HepG2 (cell line): Measurements from ENCODE around the gene IL1RAPL1. TPM values are rescaled to one million over a fixed set of nuclear protein-coding genes. Genes with fewer than 3 reads are reported as not detected.

Source experiments
- ATAC-seq: fragments of 200-7000 bp; cut with Tn5 transposase; 3 replicates; pipeline ENCODE4 v1.9.1; 2020; ENCODE audit warnings: mild to moderate bottlenecking, moderate library complexity
- BruUV-seq: library from RNA; stranded (reverse); fragments of 400-500 nt; replicated peaks from 2 replicates; lab custom pipeline; 2021; lab: Mats Ljungman, UMichigan
- CTCF ChIA-PET: fragments of 300-600 bp; formaldehyde crosslinking; extraction: SDS; loops from one replicate; lab custom pipeline; 2021; ENCODE audit warnings: low total read pairs, inconsistent platforms, low intra/inter-chr PET ratio; lab: Yijun Ruan, JAX
- POLR2A ChIA-PET: fragments of 350-600 bp; sonication (Branson Sonifier 250); formaldehyde crosslinking; loops from one replicate; lab custom pipeline; 2020; ENCODE audit warnings: antibody characterized with exemption, inconsistent platforms; lab: Yijun Ruan, JAX
- DNase-seq: peaks from one replicate; pipeline ENCODE4 v3.0.0-alpha.2; 2015; ENCODE audit warnings: low spot score
- FAIRE-seq: peaks from 3 replicates; lab custom pipeline; 2011; peaks lifted over from hg19 to GRCh38; lab: Jason Lieb, UNC
- H2AFZ ChIP-seq: one replicate; pipeline ENCODE4 v1.6.1; 2011; ENCODE audit warnings: low read length, inconsistent platforms
- H3K27ac ChIP-seq: fragments of 300-600 bp; 3 replicates; pipeline ENCODE4 v1.8.0; 2011; ENCODE audit warnings: mixed run types, mild to moderate bottlenecking, mixed read lengths, low read length, inconsistent platforms; ENCODE audit not compliant: insufficient read depth; ENCODE audit errors: extremely low read length
- H3K27me3 ChIP-seq, 2 experiments: fragments of 200-600 bp in 1 of 2; 2 replicates in 1 of 2; 3 replicates in 1 of 2; pipeline versions ENCODE4 v1.6.0 to v1.8.0; 2011; ENCODE audit warnings: low read length in 2 of 2, mild to moderate bottlenecking in 2 of 2, moderate library complexity in 2 of 2, inconsistent platforms in 1 of 2; ENCODE audit not compliant: insufficient read depth in 2 of 2, control insufficient read depth in 1 of 2
- H3K36me3 ChIP-seq, 2 experiments: fragments of 200-600 bp in 1 of 2; replicated peaks in 1 of 2; 2 replicates in 1 of 2; 3 replicates in 1 of 2; pipeline versions ENCODE4 v1.5.1 to v1.8.0; 2011; ENCODE audit warnings: low read length in 2 of 2, inconsistent platforms in 1 of 2; ENCODE audit not compliant: insufficient read depth in 2 of 2, control insufficient read depth in 1 of 2
- H3K4me1 ChIP-seq: 2 replicates; pipeline ENCODE4 v1.5.1; 2012; ENCODE audit warnings: low read length, inconsistent platforms; ENCODE audit not compliant: insufficient read depth
- H3K4me2 ChIP-seq: 2 replicates; pipeline ENCODE4 v1.6.0; 2011; ENCODE audit warnings: low read depth, low read length, inconsistent platforms
- H3K4me3 ChIP-seq, 3 experiments: fragments of 200-600 bp in 1 of 3; sonication (generic), shearing (Covaris generic) in 1 of 3; replicated peaks in 1 of 3; 2 replicates each; pipeline ENCODE4 v1.5.1; 2011 to 2016; ENCODE audit warnings: low read length in 3 of 3, inconsistent platforms in 2 of 3, low read depth in 2 of 3, mild to moderate bottlenecking in 2 of 3, control low read depth in 1 of 3, mixed read lengths in 1 of 3; ENCODE audit not compliant: insufficient read depth in 1 of 3
- H3K79me2 ChIP-seq: one replicate; pipeline ENCODE4 v1.6.1; 2011; ENCODE audit warnings: low read length, inconsistent platforms; ENCODE audit not compliant: insufficient read depth
- H3K9ac ChIP-seq: 2 replicates; pipeline ENCODE4 v1.6.0; 2011; ENCODE audit warnings: mild to moderate bottlenecking, low read depth, low read length, inconsistent platforms; ENCODE audit not compliant: insufficient read depth
- H3K9me3 ChIP-seq: 2 replicates; pipeline ENCODE4 v1.5.1; 2012; ENCODE audit warnings: mild to moderate bottlenecking, low read length
- H4K20me1 ChIP-seq: 2 replicates; pipeline ENCODE4 v1.6.0; 2011; ENCODE audit warnings: inconsistent platforms, mild to moderate bottlenecking, low read length, moderate library complexity; ENCODE audit not compliant: insufficient read depth
- CBFB ChIP-seq: sonication (generic); formaldehyde crosslinking; IDR thresholded peaks from 2 replicates; pipeline ENCODE4 v1.4.0; 2020; ENCODE audit warnings: missing genetic modification reagents
- DPF2 ChIP-seq: sonication (generic); formaldehyde crosslinking; IDR thresholded peaks from 2 replicates; pipeline ENCODE4 v1.4.0; 2020; ENCODE audit warnings: mild to moderate bottlenecking, low read depth, missing genetic modification reagents, borderline replicate concordance
- HOXD1 ChIP-seq: sonication (generic); formaldehyde crosslinking; IDR thresholded peaks from 2 replicates; pipeline ENCODE4 v1.5.0; 2020; ENCODE audit warnings: missing genetic modification reagents
- KDM6A ChIP-seq: IDR thresholded peaks from 2 replicates; pipeline ENCODE4 v1.6.1; 2016; ENCODE audit warnings: low read depth
- MAFK ChIP-seq, 2 experiments: IDR thresholded peaks in 1 of 2; conservative IDR thresholded peaks in 1 of 2; 2 replicates each; pipeline ENCODE4 v1.6.1; 2011; ENCODE audit warnings: improper control_type of control experiment in 2 of 2, low read length in 2 of 2
- MIER2 ChIP-seq: IDR thresholded peaks from 2 replicates; pipeline ENCODE4 v1.6.1; 2016; ENCODE audit warnings: missing biosample characterization, missing genetic modification reagents
- NFKBIZ ChIP-seq: IDR thresholded peaks from 2 replicates; pipeline ENCODE4 v1.6.1; 2018; ENCODE audit warnings: missing genetic modification reagents, missing compliant biosample characterization
- NONO ChIP-seq, 2 experiments: fragments of 450-650 bp in 1 of 2; sonication (generic) in 1 of 2; formaldehyde crosslinking in 1 of 2; IDR thresholded peaks in 1 of 2; conservative IDR thresholded peaks in 1 of 2; 2 replicates each; pipeline versions ENCODE4 v1.6.1 to v1.8.0; 2017 to 2022; ENCODE audit warnings: mild to moderate bottlenecking in 1 of 2, missing genetic modification reagents in 1 of 2, moderate library complexity in 1 of 2
- PPARG ChIP-seq: conservative IDR thresholded peaks from 2 replicates; pipeline ENCODE4 v1.6.1; 2016; ENCODE audit warnings: missing biosample characterization, missing genetic modification reagents
- RAD21 ChIP-seq: fragments of 450-650 bp; formaldehyde crosslinking; IDR thresholded peaks from 2 replicates; pipeline ENCODE4 v1.5.0; 2020; ENCODE audit warnings: mild to moderate bottlenecking
- ZFP36L2 ChIP-seq: sonication (generic); formaldehyde crosslinking; IDR thresholded peaks from 2 replicates; pipeline ENCODE4 v1.4.0; 2020; ENCODE audit warnings: missing genetic modification reagents
- ZNF224 ChIP-seq: sonication (generic); formaldehyde crosslinking; IDR thresholded peaks from 2 replicates; pipeline ENCODE4 v1.5.0; 2020; ENCODE audit warnings: mild to moderate bottlenecking, missing genetic modification reagents
- ZNF713 ChIP-seq: sonication (generic); formaldehyde crosslinking; IDR thresholded peaks from 2 replicates; pipeline ENCODE4 v1.4.0; 2020; ENCODE audit warnings: mild to moderate bottlenecking, missing genetic modification reagents
- ZSCAN12 ChIP-seq: sonication (generic); formaldehyde crosslinking; IDR thresholded peaks from 2 replicates; pipeline ENCODE4 v1.9.0; 2021; ENCODE audit warnings: mild to moderate bottlenecking, missing genetic modification reagents
- ZSCAN22 ChIP-seq: sonication (generic); formaldehyde crosslinking; IDR thresholded peaks from 2 replicates; pipeline ENCODE4 v1.4.0; 2020; ENCODE audit warnings: mild to moderate bottlenecking, missing genetic modification reagents
- WGBS: methylation state at CpG from one replicate; pipeline ENCODE4 v1.1.6; 2017; ENCODE audit warnings: low lambda C conversion rate; 5-methylcytosine and 5-hydroxymethylcytosine counted together
- in situ Hi-C: cut with HindIII; loops from 2 replicates; pipeline ENCODE4 v1.10.0; 2017; ENCODE audit warnings: low pct_unique_long_range_greater_than_20kb; ENCODE audit not compliant: extremely low pct_ligation_motif_present
- intact Hi-C: fragments of 100-400 bp; cut with micrococcal nuclease; formaldehyde crosslinking; loops from one replicate; pipeline ENCODE4 v1.10.0; 2022; ENCODE audit not compliant: unreplicated experiment
- polyA plus RNA-seq, 8 experiments: library from polyadenylated mRNA; depleted of rRNA in 3 of 8; stranded (reverse) in 7 of 8; unstranded in 1 of 8; fragments of >200 nt; fragmentation: Illumina TruSeq in 4 of 8; extraction: Trizol in 4 of 8; gene quantifications; 2 replicates each; pipeline versions ENCODE4 v1.2.1 to v1.2.3, GENCODE V29; 2011 to 2016; ENCODE audit warnings: low read depth in 4 of 8, missing spikeins in 1 of 8, mixed read lengths in 1 of 8; ENCODE audit not compliant: insufficient read depth in 1 of 8
- total RNA-seq, 5 experiments: library from RNA; depleted of rRNA; stranded (reverse); fragments of >200 nt; fragmentation: Illumina TruSeq; extraction: Trizol; gene quantifications; 2 replicates each; pipeline ENCODE4 v1.2.3, GENCODE V29; 2016; ENCODE audit warnings: low read depth in 1 of 5
- TF ChIP-seq, protein P1 (sequence below): sonication (generic); formaldehyde crosslinking; IDR thresholded peaks from 2 replicates; pipeline ENCODE4 v1.5.1; 2020; ENCODE audit warnings: missing genetic modification reagents, mild to moderate bottlenecking, borderline replicate concordance
- TF ChIP-seq, protein P2 (sequence below): sonication (generic); formaldehyde crosslinking; IDR thresholded peaks from 2 replicates; pipeline ENCODE4 v1.8.0; 2022; ENCODE audit warnings: mild to moderate bottlenecking, missing genetic modification reagents

Gene IL1RAPL1
- total and polyA plus RNA-seq, 2 of the 13 experiments (the other 11 are each of a cell fraction or from before 2014, with no cell fraction given): 0.04 TPM; not detected in 1

DNA sequence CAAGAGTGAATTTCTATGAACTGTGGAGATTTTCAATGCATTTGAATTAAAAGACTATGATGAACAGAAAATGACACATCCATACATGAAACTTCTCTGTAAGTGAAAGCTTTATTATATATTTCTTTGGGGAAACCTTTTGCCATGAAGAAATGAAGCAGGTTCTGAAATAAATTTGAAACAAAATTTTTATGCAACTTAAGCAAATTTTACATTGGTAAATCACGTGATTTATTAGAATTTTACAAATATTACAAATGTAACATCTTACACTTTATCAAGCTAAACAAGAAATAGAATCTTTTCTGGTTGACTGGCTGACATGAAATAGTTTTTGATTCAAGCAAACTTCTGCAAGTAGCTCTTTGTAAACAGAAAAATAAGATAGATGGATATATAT is 131.2 kb downstream of the IL1RAPL1 start:
- no peaks in the 10 kb centered on the region for H3K27me3 ChIP-seq
- no peaks in the 10 kb centered on the region for H3K79me2 ChIP-seq
- no peak overlapping the region for H3K27ac ChIP-seq
- no peak for DNase-seq
- TF ChIP-seq MAFK (conservative IDR thresholded peaks at IDR 0.05 in 1 of 2, IDR thresholded peaks at IDR 0.05 in 1 of 2; ENCODE audit: low read length in 2 of 2): peak; percentile 36 to 59; a peak in 3 of 4 replicates
- TF ChIP-seq, protein P1, sequence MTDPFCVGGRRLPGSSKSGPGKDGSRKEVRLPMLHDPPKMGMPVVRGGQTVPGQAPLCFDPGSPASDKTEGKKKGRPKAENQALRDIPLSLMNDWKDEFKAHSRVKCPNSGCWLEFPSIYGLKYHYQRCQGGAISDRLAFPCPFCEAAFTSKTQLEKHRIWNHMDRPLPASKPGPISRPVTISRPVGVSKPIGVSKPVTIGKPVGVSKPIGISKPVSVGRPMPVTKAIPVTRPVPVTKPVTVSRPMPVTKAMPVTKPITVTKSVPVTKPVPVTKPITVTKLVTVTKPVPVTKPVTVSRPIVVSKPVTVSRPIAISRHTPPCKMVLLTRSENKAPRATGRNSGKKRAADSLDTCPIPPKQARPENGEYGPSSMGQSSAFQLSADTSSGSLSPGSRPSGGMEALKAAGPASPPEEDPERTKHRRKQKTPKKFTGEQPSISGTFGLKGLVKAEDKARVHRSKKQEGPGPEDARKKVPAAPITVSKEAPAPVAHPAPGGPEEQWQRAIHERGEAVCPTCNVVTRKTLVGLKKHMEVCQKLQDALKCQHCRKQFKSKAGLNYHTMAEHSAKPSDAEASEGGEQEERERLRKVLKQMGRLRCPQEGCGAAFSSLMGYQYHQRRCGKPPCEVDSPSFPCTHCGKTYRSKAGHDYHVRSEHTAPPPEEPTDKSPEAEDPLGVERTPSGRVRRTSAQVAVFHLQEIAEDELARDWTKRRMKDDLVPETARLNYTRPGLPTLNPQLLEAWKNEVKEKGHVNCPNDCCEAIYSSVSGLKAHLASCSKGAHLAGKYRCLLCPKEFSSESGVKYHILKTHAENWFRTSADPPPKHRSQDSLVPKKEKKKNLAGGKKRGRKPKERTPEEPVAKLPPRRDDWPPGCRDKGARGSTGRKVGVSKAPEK (CRISPR knock-in tag): no peak
- TF ChIP-seq, all 625 proteins: peak for 1
- CTCF ChIA-PET: no interaction called here
- 0% methylated on average over 1 of the region's 1 CpG for WGBS
- POLR2A ChIA-PET: no interaction called here
- no TSS peak for BruUV-seq
- in situ Hi-C loops (no loop called here), intact Hi-C loops (no loop called here)
- FAIRE-seq (no peak), ATAC-seq (no peak)
- H2AFZ ChIP-seq: no peak overlapping the region
- H3K9ac ChIP-seq: no peak overlapping the region
- H3K9me3 ChIP-seq: no peaks in the 10 kb centered on the region
- H3K36me3 ChIP-seq: no peaks in the 10 kb centered on the region
- no peaks in the 10 kb centered on the region for H3K4me1 ChIP-seq
- no peaks in the 10 kb centered on the region for H4K20me1 ChIP-seq
- no peak overlapping the region for H3K4me3 ChIP-seq
- H3K4me2 ChIP-seq: no peak overlapping the region

DNA sequence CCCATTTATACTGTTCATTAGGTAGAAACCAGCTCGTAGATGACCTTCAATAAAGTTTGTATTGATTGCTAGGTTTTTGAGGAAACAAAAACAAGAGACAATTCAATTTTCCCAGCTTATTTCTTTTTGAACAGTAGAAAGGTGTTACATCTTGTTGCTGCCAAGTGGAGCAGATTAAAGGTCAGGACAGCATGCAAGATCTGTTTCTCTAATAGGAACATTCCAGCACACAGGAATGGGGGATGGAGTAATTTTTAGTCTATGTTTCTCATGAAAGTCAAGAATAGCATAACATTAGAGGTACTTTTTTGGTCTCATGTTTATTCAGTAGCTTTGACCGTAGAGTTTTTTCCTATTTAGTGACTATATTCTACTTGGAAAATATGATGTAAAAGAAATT is 132.4 kb downstream of the IL1RAPL1 start:
- no peak for ATAC-seq
- TF ChIP-seq HOXD1 (CRISPR knock-in tag) (no peak), ZFP36L2 (CRISPR knock-in tag) (no peak), ZSCAN12 (CRISPR knock-in tag) (no peak), DPF2 (CRISPR knock-in tag) (no peak), NFKBIZ (CRISPR knock-in tag) (no peak), ZNF224 (CRISPR knock-in tag) (no peak), CBFB (CRISPR knock-in tag) (no peak), NONO (IDR thresholded peaks at IDR 0.05) (no peak), NONO (CRISPR knock-in tag; conservative IDR thresholded peaks at IDR 0.05) (no peak), MIER2 (CRISPR knock-in tag) (no peak), KDM6A (CRISPR knock-in tag) (no peak), ZNF713 (CRISPR knock-in tag) (no peak), ZSCAN22 (CRISPR knock-in tag) (no peak), PPARG (CRISPR knock-in tag) (no peak), RAD21 (no peak)
- TF ChIP-seq, protein P2, sequence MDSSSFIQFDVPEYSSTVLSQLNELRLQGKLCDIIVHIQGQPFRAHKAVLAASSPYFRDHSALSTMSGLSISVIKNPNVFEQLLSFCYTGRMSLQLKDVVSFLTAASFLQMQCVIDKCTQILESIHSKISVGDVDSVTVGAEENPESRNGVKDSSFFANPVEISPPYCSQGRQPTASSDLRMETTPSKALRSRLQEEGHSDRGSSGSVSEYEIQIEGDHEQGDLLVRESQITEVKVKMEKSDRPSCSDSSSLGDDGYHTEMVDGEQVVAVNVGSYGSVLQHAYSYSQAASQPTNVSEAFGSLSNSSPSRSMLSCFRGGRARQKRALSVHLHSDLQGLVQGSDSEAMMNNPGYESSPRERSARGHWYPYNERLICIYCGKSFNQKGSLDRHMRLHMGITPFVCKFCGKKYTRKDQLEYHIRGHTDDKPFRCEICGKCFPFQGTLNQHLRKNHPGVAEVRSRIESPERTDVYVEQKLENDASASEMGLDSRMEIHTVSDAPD (CRISPR knock-in tag): no peak

More for the DNA sequence above, 132.4 kb downstream of the IL1RAPL1 start:
- no peaks in the 10 kb centered on the region for H3K27me3 ChIP-seq
- POLR2A ChIA-PET: no interaction called here
- H3K79me2 ChIP-seq: no peaks in the 10 kb centered on the region
- CTCF ChIA-PET: no interaction called here
- no peak overlapping the region for H3K27ac ChIP-seq
- no peak for DNase-seq
- WGBS: 0% methylated on average over 2 of the region's 2 CpGs
- FAIRE-seq: no peak
- BruUV-seq: no TSS peak
- intact Hi-C loops: no loop called here
- H4K20me1 ChIP-seq: no peaks in the 10 kb centered on the region
- no peak overlapping the region for H3K9ac ChIP-seq
- no peaks in the 10 kb centered on the region for H3K36me3 ChIP-seq
- no peak overlapping the region for H2AFZ ChIP-seq
- no peak overlapping the region for H3K4me2 ChIP-seq
- H3K4me3 ChIP-seq: no peak overlapping the region
- no peaks in the 10 kb centered on the region for H3K9me3 ChIP-seq
- in situ Hi-C loops: no loop called here
- no peaks in the 10 kb centered on the region for H3K4me1 ChIP-seq
